Measurements from ENCODE around the gene GALNT17.

The GALNT17 gene

DNA sequence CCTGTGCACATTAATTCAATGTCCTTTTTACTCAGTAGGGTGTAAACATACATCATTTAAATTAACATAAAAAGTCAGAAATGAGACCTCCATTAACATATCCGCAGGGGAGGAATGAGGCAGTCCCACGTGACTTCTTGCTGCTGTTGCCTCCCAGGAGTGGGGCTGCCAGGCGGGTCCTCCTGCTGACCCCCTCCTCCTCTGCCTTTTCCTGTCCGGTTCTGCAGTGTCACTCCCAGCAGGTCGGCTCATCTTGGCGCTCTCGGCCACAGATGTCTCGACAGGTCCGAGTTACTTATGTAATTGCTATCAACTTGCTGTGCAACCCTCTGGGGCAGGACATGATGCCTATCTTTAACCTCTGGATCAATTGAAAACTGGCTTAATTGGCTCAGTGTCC, 329.6 kb downstream of the GALNT17 start:
- no peak for DNase-seq (ENCODE audit: low spot score)

GRCh38 chr7:71465741-71466189, 333.8 kb downstream of the GALNT17 start:
- DNase-seq (ENCODE audit: low spot score): no peak

GRCh38 chr7:71466448-71467145, 334.7 kb downstream of the GALNT17 start:
- DNase-seq (ENCODE audit: low spot score): no peak

DNA sequence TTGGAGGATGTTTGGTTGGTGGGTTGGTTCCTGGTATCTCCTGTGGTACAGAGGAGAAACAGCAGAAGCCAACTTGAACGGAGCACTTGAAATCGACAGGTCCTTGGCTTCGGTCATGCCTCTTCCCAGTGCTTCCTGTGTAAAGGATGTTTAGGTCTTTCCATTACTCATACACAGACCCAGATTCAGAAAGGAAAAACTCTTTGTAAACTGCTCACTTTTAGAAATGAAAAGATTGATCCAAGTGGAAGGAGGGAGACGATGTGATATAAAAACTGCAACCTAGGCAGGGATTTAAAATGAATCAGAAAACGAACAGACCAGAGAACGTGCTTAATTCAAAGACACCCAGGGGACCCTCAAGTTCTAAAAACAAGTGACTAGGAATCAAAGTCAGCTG, 338.4 kb downstream of the GALNT17 start:
- DNase-seq (ENCODE audit: low spot score): no peak

DNA sequence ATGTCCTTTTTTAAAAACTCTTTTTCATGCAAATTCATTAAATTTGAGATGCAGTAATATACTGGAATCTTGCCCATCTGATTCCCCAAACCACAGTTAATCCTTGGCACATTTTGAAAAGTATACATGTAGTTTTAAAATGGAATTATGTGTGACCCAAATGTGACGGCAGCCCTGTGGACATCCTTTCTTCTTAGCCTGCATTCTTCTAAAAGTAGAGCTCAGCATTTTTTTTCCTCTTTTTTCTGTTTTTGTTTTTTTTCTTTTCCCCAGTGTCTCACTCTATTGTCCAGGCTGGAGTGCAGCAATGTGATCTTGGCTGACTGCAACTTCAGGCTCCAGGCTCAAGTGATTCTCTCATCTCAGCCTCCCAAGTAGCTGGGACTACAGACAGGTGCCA, 338.9 kb downstream of the GALNT17 start:
- no peak for DNase-seq (ENCODE audit: low spot score)

GRCh38 chr7:71472962-71473361, 341.0 kb downstream of the GALNT17 start:
- DNase-seq (ENCODE audit: low spot score): no peak

- DNase-seq (ENCODE audit: low spot score): no peak
Measured at GRCh38 chr7:71473366-71473967, 341.5 kb downstream of the GALNT17 start.

- DNase-seq (ENCODE audit: low spot score): no peak
Measured at GRCh38 chr7:71477441-71477840, 345.5 kb downstream of the GALNT17 start.

GRCh38 chr7:71479231-71479630, 347.3 kb downstream of the GALNT17 start:
- no peak for DNase-seq (ENCODE audit: low spot score)

DNA sequence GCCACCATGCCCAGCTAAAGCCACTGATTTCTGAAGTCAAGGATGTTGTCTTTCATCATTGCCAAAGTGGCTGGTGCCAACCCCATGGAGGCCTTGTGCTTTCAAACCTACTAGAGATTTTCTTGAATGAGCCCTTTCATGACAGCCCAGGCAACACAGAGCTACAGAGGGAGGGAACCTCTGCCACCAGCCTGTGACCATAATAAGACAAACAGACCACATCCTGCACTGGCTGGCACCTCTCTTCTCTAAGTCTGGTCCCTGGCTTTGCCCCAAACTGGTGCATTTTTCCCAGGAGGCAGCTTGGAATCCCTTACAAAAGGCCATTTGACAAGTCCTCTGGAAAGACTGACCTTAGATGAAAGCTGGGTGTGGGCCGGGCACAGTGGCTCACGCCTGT, 348.8 kb downstream of the GALNT17 start:
- no peak for DNase-seq (ENCODE audit: low spot score)

DNA sequence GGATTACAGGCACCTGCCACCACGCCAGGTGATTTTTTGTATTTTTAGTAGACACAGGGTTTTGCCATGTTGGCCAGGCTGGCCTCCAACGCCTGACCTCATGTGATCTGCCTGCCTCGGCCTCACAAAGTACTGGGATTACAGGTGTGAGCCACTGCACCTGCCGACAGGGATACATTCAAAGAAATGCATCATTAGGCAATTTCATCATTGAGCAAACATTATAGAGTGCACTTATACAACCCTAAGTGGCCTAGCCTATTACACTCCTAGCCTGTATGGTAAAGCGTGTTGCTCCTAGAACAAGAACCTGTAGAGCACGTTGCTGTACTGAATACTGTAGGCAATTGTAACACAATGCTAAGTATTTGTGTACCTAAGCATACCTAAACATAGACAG, 350.3 kb downstream of the GALNT17 start:
- no peak for DNase-seq (ENCODE audit: low spot score)

DNA sequence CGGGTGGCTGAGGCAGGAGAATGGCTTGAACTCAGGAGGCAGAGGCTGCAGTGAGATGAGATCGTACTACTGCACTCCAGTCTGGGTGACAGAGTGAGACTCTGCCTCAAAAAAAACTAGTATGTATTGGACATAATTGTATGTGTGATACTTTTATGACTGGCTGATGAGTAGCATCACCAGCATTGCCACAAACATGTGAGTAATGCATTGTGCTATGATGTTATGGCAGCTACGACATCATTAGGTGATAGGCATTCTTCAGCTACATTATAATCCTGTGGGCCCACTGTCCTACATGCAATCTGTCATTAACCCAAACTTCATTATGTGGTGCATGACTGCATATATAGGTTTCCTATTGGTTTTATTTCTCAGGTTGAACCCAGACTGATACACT, 352.4 kb downstream of the GALNT17 start:
- no peak for DNase-seq (ENCODE audit: low spot score)

- DNase-seq (ENCODE audit: low spot score): no peak
Measured at GRCh38 chr7:71485586-71485985, 353.6 kb downstream of the GALNT17 start.

- DNase-seq (ENCODE audit: low spot score): no peak
Measured at GRCh38 chr7:71486414-71486813, 354.5 kb downstream of the GALNT17 start.

GRCh38 chr7:71486856-71487628, 355.1 kb downstream of the GALNT17 start:
- no peak for DNase-seq (ENCODE audit: low spot score)

- no peak for DNase-seq (ENCODE audit: low spot score)
Measured at GRCh38 chr7:71488308-71488707, 356.4 kb downstream of the GALNT17 start.

- DNase-seq (ENCODE audit: low spot score): no peak
Measured at GRCh38 chr7:71491336-71491735, 359.4 kb downstream of the GALNT17 start.

DNA sequence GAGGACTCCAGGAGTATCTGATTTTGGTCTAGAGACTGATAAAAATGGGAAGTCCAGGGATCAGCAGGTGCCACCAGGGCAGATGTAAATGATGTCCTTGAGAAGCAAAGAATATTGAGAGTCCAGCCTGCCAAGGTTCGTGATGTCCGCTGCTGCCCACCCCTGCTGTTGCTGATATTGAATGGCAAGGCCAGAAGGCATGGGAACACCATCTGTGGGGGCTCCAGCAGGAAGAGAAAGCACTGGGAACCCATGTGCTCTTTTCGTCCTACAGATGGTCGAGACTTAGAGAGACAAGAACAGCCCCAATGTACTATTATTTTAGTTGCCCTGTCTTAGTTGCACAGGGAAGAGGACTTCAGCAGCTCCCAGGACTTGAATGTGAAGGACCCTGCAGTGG, 363.9 kb downstream of the GALNT17 start:
- DNase-seq (ENCODE audit: low spot score): no peak

DNA sequence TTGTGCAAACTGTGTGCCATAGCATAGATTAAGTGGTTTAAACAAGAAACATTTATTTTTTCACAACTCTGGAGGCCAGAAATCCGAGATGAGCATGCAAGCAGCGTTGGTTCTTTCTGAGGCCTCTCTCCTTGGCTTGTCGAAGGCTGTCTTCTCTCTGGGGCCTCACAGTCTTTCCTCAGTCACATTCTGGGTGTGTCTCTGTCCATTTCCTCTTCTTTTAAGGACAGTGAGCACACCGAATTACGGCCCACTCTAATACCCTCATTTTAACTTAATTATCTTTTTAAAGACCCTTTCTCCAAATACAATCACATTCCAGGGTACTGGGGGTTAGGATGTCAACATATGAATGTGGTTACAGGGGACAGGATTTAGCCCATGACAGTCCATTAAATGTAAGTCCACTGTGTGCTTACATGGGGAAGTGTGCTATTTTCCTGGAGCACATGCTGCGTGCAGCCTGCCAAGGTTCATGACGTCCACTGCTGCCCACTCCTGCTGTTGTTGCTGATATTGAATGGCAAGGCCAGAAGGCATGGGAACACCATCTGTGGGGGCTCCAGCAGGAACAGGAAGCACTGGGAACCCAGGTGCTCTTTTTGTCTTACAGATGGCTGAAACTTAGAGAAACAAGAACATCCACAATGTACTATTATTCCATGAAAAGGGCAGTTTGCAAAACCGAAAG, 365.5 kb downstream of the GALNT17 start:
- no peak for DNase-seq (ENCODE audit: low spot score)

DNA sequence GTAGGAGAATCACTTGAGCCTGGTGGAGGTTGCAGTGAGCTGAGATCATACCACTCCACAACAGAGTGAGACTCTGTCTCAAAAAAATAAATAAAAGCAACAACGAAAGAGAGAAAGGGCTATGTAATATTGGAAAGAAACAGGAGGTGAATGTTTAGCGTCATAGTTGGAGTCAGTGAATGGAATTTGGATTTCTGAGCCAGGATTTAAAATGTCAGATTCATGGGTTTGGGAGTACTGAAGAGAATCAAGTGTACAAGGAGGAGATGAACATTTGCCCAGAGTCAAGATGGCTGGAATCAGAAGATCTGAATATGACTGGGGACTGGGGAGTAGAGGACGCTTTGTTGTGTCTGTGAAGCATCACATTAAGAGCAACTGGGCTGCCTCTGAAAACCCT, 366.4 kb downstream of the GALNT17 start:
- no peak for DNase-seq (ENCODE audit: low spot score)

- DNase-seq (ENCODE audit: low spot score): no peak
Measured at GRCh38 chr7:71504697-71505441, 372.9 kb downstream of the GALNT17 start.

DNA sequence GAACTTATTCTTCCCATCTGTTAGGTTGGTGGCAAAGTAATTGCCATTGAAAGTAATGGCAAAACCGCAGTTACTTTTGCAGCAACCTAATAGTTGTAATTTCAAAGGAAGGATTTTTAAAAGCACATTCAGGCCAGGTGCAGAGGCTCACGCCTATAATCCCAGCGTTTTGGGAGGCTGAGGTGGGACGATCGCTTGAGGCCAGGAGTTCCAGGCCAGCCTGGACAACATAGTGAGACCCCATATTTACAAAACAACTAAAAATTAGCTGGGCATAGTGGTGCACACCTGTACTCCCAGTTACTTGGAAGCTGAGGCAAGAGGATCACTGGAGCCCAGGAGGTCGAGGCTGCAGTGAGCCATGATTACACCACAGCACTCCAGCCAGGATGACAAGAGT, 374.9 kb downstream of the GALNT17 start:
- no peak for DNase-seq (ENCODE audit: low spot score)

Data from NAMALWA (cell line).